Kasumi-1 (cell line): Measurements from ENCODE around the gene OTOP3.

Experiments used
- DNase-seq, 2 experiments: peaks; one replicate each; lab custom pipeline; 2025; lab: John Stamatoyannopoulos, UW

Gene OTOP3

GRCh38 chr17:74941128-74941725 lies 5.5 kb downstream of the OTOP3 start:
- DNase-seq: no peak

- DNase-seq: no peak
Measured at GRCh38 chr17:74943808-74944522, 8.3 kb downstream of the OTOP3 start.

GRCh38 chr17:74945543-74945942 lies 9.8 kb downstream of the OTOP3 start:
- DNase-seq: no peak

- no peak for DNase-seq
Measured at GRCh38 chr17:74946641-74947040, 10.9 kb downstream of the OTOP3 start.

GRCh38 chr17:74947041-74947754 lies 11.5 kb downstream of the OTOP3 start:
- no peak for DNase-seq

GRCh38 chr17:74949455-74950115 lies 13.9 kb downstream of the OTOP3 start:
- DNase-seq: no peak

- no peak for DNase-seq
Measured at GRCh38 chr17:74950207-74950606, 14.5 kb downstream of the OTOP3 start.

- DNase-seq: no peak
Measured at GRCh38 chr17:74951065-74951464, 15.4 kb downstream of the OTOP3 start.

- DNase-seq: no peak
Measured at GRCh38 chr17:74951680-74952421, 16.2 kb downstream of the OTOP3 start.

GRCh38 chr17:74952431-74953133 lies 16.9 kb downstream of the OTOP3 start:
- DNase-seq: no peak

- no peak for DNase-seq
Measured at GRCh38 chr17:74953134-74953687, 17.5 kb downstream of the OTOP3 start.

- no peak for DNase-seq
Measured at GRCh38 chr17:74954115-74954514, 18.4 kb downstream of the OTOP3 start.

- peak; percentile 66 to 82 for DNase-seq
Measured at GRCh38 chr17:74954665-74955421, 19.1 kb downstream of the OTOP3 start.

- DNase-seq: no peak
Measured at GRCh38 chr17:74956093-74956492, 20.4 kb downstream of the OTOP3 start.

- DNase-seq: peak; percentile 66 to 72
Measured at GRCh38 chr17:74957935-74958740, 22.4 kb downstream of the OTOP3 start.

GRCh38 chr17:74959826-74960515 lies 24.3 kb downstream of the OTOP3 start:
- no peak for DNase-seq

GRCh38 chr17:74960570-74961342 lies 25.1 kb downstream of the OTOP3 start:
- peak; percentile 88 to 92 for DNase-seq
